Activated CD4-positive, alpha-beta T cell treated with anti-CD3 and anti-CD28 coated beads, Interleukin-10, Interleukin-2, amounts not matched to agents 100 ng/mL and 50 ng/mL, durations not matched to agents 16 hours and 8 hours (primary cell): Measurements from ENCODE around the gene ZFAND5.

Experiments used
- DNase-seq: peaks from one replicate; pipeline ENCODE4 v3.0.0-alpha.2; 2020

ZFAND5 gene

GRCh38 chr9:72322259-72322658 is 42.7 kb downstream of the ZFAND5 start:
- DNase-seq, result no peak

GRCh38 chr9:72315510-72316311 is 49.3 kb downstream of the ZFAND5 start:
- no peak for DNase-seq

- no peak for DNase-seq
Observed at GRCh38 chr9:72315089-72315509, 49.9 kb downstream of the ZFAND5 start.

DNA sequence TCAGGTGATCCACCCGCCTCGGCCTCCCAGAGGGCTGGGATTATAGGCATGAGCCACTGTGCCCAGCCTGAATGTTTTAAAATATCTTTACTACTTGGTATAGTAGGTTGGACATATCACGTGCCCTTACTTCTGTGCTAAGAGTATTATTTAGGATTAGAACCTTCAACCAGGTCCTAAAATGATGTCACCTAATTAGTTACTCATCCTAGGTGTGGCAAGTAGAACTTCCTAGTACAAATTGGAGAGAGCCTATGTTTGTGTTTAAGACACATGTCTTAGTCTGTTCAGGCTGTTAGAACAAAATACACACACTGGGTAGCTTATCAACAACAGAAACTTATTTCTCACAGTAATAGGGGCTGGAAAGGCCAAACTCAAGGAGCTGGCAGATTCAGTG is 51.5 kb downstream of the ZFAND5 start:
- DNase-seq, result no peak

GRCh38 chr9:72312386-72312987 is 52.5 kb downstream of the ZFAND5 start:
- DNase-seq, result no peak

GRCh38 chr9:72309364-72310133 is 55.5 kb downstream of the ZFAND5 start:
- no peak for DNase-seq

DNA sequence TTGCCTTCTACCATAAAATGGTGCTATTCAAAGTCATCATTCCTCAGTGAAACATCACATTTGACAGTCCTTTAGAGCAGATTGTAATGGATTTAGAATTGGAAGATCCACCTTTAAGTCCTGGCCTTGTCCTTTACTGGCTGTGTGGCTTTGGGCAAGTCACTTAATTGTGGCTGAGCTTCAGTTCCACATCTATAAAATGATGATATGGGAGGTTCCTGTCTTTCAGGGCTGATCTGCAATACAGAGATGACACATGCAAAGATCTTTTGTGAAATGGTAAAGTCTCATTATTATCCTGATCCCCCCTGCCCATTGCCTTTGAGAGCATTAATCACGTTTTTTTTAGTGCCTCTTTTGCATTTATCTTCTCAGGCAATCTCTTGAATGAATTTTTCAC is 58.2 kb downstream of the ZFAND5 start:
- no peak for DNase-seq

GRCh38 chr9:72305707-72306106 is 59.3 kb downstream of the ZFAND5 start:
- DNase-seq, result no peak

GRCh38 chr9:72305102-72305546 is 59.9 kb downstream of the ZFAND5 start:
- DNase-seq, result peak; percentile 18

DNA sequence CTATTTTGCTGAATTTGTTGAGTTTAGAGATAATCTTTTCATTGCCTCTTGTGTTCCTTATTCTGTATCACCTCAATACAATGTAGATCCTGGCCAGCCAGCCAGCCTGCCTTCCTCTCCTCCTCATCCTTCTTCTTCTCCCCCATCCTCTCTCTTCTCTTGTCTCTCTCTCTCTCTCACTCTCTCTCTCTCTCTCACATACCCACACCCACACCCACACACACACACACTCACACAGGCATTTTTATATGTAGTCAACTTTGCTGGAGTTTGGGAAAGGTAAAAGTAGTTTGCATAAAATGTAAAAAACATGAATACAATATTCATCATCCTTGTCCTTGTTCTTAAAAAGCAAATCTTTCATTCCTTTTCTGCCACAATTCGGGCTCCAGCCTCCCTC is 60.5 kb downstream of the ZFAND5 start:
- no peak for DNase-seq
